ENCODE measurements around the gene MOCS2. TPM values are rescaled to one million over a fixed set of nuclear protein-coding genes. Genes with fewer than 3 reads are reported as not detected.

Gene MOCS2
- total RNA-seq, 1 donor from 2014 or later = 17.7 TPM

DNA sequence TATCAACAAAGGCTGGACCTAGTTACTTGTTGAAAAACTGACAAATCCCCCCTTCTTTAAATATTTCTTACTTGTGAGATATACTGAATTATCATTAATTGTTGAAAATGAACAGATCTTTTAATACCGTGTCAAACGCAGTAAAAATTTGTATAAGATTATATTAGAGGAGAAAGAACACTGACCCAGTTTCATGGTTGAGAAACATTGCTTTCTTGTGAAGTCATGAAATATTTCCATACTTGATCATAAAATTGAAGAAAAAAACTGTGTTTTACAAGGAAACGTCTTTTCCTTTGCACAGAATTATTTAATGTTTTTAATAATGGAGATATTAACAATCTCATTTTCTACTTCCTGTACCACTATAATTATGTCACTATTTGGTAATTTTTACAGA, 45.8 kb downstream of the MOCS2 start:
- H3K27ac ChIP-seq (ENCODE audit: low read depth, low read length) = no peak overlapping the region
- no peaks in the 10 kb centered on the region for H3K9me3 ChIP-seq (ENCODE audit: control insufficient read depth in 3 of 3, low read length in 3 of 3)
- H3K36me3 ChIP-seq (ENCODE audit: control insufficient read depth in 3 of 3, insufficient read depth in 3 of 3, low read length in 3 of 3) = no peaks in the 10 kb centered on the region
- H3K9ac ChIP-seq (ENCODE audit: low read depth in 1 of 3, low read length in 3 of 3) = no peak overlapping the region
- no peak overlapping the region for H3K4me3 ChIP-seq (ENCODE audit: low read length in 3 of 3)
- no peaks in the 10 kb centered on the region for H3K27me3 ChIP-seq (ENCODE audit: control insufficient read depth in 3 of 3, insufficient read depth in 3 of 3, low read length in 3 of 3)
- no peaks in the 10 kb centered on the region for H3K4me1 ChIP-seq (ENCODE audit: control insufficient read depth in 3 of 3, insufficient read depth in 3 of 3, low read length in 3 of 3)

DNA sequence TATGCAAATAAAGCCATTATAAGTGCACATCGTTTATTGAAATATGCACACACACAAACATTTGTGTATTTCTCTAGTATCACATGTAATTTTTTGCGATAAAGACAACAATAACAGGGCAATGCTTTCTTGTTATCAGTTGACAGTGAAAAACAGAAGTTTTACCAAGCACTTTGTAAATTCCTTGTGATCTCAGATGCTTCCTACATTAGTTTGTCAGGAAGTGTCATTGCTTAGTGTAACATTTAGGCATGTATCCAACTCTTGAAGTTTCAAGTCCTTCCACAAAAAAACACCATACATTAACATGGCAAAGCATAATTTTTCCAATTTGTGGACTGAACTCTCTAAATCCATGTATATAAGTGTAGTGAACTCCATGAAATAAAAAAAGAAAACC, 46.4 kb downstream of the MOCS2 start:
- Histone ChIP-seq H3K4me1 (ENCODE audit: control insufficient read depth in 3 of 3, insufficient read depth in 3 of 3, low read length in 3 of 3) (no peaks in the 10 kb centered on the region), H3K4me3 (ENCODE audit: low read length in 3 of 3) (no peak overlapping the region), H3K36me3 (ENCODE audit: control insufficient read depth in 3 of 3, insufficient read depth in 3 of 3, low read length in 3 of 3) (no peaks in the 10 kb centered on the region), H3K27ac (ENCODE audit: low read depth, low read length) (no peak overlapping the region), H3K27me3 (ENCODE audit: control insufficient read depth in 3 of 3, insufficient read depth in 3 of 3, low read length in 3 of 3) (no peaks in the 10 kb centered on the region), H3K9me3 (ENCODE audit: control insufficient read depth in 3 of 3, low read length in 3 of 3) (no peaks in the 10 kb centered on the region), H3K9ac (ENCODE audit: low read depth in 1 of 3, low read length in 3 of 3) (no peak overlapping the region)

DNA sequence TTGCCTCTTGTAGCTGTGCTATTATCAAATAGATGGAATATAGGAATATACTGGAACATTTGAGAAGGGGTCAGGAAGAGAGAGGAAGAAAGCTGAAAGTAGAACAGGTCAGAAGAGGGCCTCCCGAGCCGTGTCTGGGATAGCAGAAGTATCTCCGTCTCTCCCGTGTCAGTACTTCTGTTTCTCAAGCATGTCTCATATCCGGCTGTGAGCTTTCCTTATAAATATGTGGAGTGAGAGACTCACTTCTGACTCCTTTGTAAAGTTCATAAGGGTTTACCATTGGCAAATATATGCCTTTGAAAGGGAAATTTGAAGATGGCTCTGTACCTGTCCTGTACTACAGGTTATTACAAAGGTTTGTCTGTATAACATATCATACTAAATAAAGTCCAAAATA, 50.3 kb downstream of the MOCS2 start:
- H3K9me3 ChIP-seq (ENCODE audit: control insufficient read depth in 3 of 3, low read length in 3 of 3) = no peaks in the 10 kb centered on the region
- H3K4me1 ChIP-seq (ENCODE audit: control insufficient read depth in 3 of 3, insufficient read depth in 3 of 3, low read length in 3 of 3) = no peaks in the 10 kb centered on the region
- no peaks in the 10 kb centered on the region for H3K36me3 ChIP-seq (ENCODE audit: control insufficient read depth in 3 of 3, insufficient read depth in 3 of 3, low read length in 3 of 3)

DNA sequence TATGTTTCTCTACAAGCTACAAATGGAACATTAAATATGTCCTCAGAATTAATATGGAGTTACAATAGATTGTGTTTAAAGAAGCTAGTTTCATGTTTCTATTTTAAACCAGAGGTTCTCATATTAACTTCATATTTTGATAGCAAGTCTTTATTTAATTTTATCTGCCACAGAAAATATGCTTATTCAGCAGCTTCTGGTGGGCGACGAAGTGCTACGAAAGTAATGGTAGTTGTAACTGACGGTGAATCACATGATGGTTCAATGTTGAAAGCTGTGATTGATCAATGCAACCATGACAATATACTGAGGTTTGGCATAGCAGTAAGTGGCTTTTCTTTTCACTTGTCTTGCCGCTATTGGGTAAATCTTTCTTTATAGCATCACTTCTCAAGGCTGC, 54.2 kb downstream of the MOCS2 start:
- Histone ChIP-seq H3K36me3 (ENCODE audit: control insufficient read depth in 3 of 3, insufficient read depth in 3 of 3, low read length in 3 of 3) (no peaks in the 10 kb centered on the region), H3K9me3 (ENCODE audit: control insufficient read depth in 3 of 3, low read length in 3 of 3) (no peaks in the 10 kb centered on the region)

More for the DNA sequence above, 50.3 kb downstream of the MOCS2 start:
- H3K4me3 ChIP-seq (ENCODE audit: low read length in 3 of 3) = no peak overlapping the region
- no peak overlapping the region for H3K9ac ChIP-seq (ENCODE audit: low read depth in 1 of 3, low read length in 3 of 3)
- H3K27me3 ChIP-seq (ENCODE audit: control insufficient read depth in 3 of 3, insufficient read depth in 3 of 3, low read length in 3 of 3) = no peaks in the 10 kb centered on the region
- H3K27ac ChIP-seq (ENCODE audit: low read depth, low read length) = no peak overlapping the region

DNA sequence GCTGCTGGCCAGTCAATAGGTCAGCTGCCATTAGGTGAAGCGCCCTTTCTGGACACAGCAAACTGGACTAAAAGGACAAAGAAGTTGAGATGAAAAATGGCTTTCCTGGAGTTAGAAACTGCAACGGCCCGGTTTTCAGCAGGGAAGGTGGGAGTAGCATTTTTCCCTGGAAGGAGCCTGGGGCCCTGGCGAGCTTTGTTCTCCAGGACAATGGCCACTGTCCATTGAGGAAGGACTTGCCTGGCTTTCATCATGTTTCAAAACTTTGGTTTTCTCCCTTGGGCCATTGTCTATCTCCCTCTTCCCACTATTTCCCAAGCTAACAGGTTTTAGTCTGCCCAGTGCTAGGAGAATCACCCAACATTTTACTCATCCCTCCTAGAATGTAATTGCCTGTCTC, 56.2 kb downstream of the MOCS2 start:
- no peak overlapping the region for H3K27ac ChIP-seq (ENCODE audit: low read depth, low read length)
- H3K4me3 ChIP-seq (ENCODE audit: low read length in 3 of 3) = no peak overlapping the region
- no peaks in the 10 kb centered on the region for H3K27me3 ChIP-seq (ENCODE audit: control insufficient read depth in 3 of 3, insufficient read depth in 3 of 3, low read length in 3 of 3)
- no peaks in the 10 kb centered on the region for H3K36me3 ChIP-seq (ENCODE audit: control insufficient read depth in 3 of 3, insufficient read depth in 3 of 3, low read length in 3 of 3)
- H3K9ac ChIP-seq (ENCODE audit: low read depth in 1 of 3, low read length in 3 of 3) = no peak overlapping the region
- no peaks in the 10 kb centered on the region for H3K4me1 ChIP-seq (ENCODE audit: control insufficient read depth in 3 of 3, insufficient read depth in 3 of 3, low read length in 3 of 3)
- no peaks in the 10 kb centered on the region for H3K9me3 ChIP-seq (ENCODE audit: control insufficient read depth in 3 of 3, low read length in 3 of 3)

More for the DNA sequence above, 54.2 kb downstream of the MOCS2 start:
- H3K27ac ChIP-seq (ENCODE audit: low read depth, low read length) = no peak overlapping the region
- H3K4me1 ChIP-seq (ENCODE audit: control insufficient read depth in 3 of 3, insufficient read depth in 3 of 3, low read length in 3 of 3) = no peaks in the 10 kb centered on the region
- H3K4me3 ChIP-seq (ENCODE audit: low read length in 3 of 3) = no peak overlapping the region
- no peaks in the 10 kb centered on the region for H3K27me3 ChIP-seq (ENCODE audit: control insufficient read depth in 3 of 3, insufficient read depth in 3 of 3, low read length in 3 of 3)
- H3K9ac ChIP-seq (ENCODE audit: low read depth in 1 of 3, low read length in 3 of 3) = no peak overlapping the region

DNA sequence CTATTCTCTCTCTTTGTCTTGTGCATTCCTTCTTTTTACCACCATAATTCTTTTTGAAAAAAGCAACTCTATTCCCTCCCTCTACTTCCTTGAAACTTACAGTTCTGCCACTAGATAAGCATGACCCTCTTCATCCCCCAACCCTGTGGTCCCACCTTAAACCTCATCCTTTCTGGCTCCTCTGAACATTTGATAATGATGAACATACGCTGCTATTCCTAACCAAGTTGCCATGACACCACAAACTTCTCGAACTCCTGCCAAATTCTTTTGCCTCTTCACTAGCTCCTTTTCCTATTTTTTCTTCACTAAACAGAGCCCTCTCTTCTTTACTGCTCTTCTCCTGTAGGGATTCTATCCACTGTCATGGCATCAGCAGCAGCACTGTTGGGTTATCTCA, 57.1 kb downstream of the MOCS2 start:
- Histone ChIP-seq H3K4me1 (ENCODE audit: control insufficient read depth in 3 of 3, insufficient read depth in 3 of 3, low read length in 3 of 3) (no peaks in the 10 kb centered on the region), H3K36me3 (ENCODE audit: control insufficient read depth in 3 of 3, insufficient read depth in 3 of 3, low read length in 3 of 3) (no peaks in the 10 kb centered on the region), H3K9me3 (ENCODE audit: control insufficient read depth in 3 of 3, low read length in 3 of 3) (no peaks in the 10 kb centered on the region)

DNA sequence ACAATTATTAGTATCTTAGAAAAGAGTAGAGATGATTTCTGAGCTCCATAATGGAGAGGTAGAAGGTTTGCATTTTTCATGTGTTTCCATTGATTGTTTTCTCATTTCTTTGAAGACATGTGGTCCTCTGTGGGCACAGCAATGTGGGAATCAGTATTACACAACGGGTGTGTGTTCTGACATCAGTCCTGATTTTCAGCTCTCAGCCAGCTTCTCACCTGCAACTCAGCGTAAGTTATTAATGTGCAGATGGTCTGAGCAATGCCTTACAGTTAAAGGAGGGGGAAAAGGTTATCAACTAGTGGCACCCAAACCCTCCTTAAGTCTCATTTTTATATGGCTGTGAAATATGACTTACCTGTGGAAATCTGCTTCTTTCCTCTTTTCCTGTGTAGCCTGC, 61.3 kb downstream of the MOCS2 start:
- Histone ChIP-seq H3K9me3 (ENCODE audit: control insufficient read depth in 3 of 3, low read length in 3 of 3) (no peaks in the 10 kb centered on the region), H3K27ac (ENCODE audit: low read depth, low read length) (no peak overlapping the region), H3K4me1 (ENCODE audit: control insufficient read depth in 3 of 3, insufficient read depth in 3 of 3, low read length in 3 of 3) (no peaks in the 10 kb centered on the region), H3K9ac (ENCODE audit: low read depth in 1 of 3, low read length in 3 of 3) (no peak overlapping the region), H3K27me3 (ENCODE audit: control insufficient read depth in 3 of 3, insufficient read depth in 3 of 3, low read length in 3 of 3) (no peaks in the 10 kb centered on the region), H3K36me3 (ENCODE audit: control insufficient read depth in 3 of 3, insufficient read depth in 3 of 3, low read length in 3 of 3) (no peaks in the 10 kb centered on the region), H3K4me3 (ENCODE audit: low read length in 3 of 3) (no peak overlapping the region)

More for the DNA sequence above, 57.1 kb downstream of the MOCS2 start:
- Histone ChIP-seq H3K27me3 (ENCODE audit: control insufficient read depth in 3 of 3, insufficient read depth in 3 of 3, low read length in 3 of 3) (no peaks in the 10 kb centered on the region), H3K4me3 (ENCODE audit: low read length in 3 of 3) (no peak overlapping the region), H3K9ac (ENCODE audit: low read depth in 1 of 3, low read length in 3 of 3) (no peak overlapping the region), H3K27ac (ENCODE audit: low read depth, low read length) (no peak overlapping the region)

Other genes starting within 250 kb of the MOCS2 start
- gene ITGA2, start 120.4 kb downstream of the MOCS2 start, total RNA-seq = 15.7 TPM

Data from skeletal muscle tissue (tissue), 4 donors.